ENCODE measurements around the gene NME1. TPM values are rescaled to one million over a fixed set of nuclear protein-coding genes. Genes with fewer than 3 reads are reported as not detected.
A peak's percentile ranks its signal among the peaks of the same experiment; 100 is the strongest.

Gene NME1
- total and polyA plus RNA-seq, 9 of the 15 experiments (the other 6 are each of a cell fraction or from before 2014, with no cell fraction given), result 449 to 1,588 (median 604) TPM

- TF ChIP-seq HBP1 (CRISPR knock-in tag; IDR thresholded peaks at IDR 0.05), result no peak
- peak; percentile 38 for TF ChIP-seq ASH1L (IDR thresholded peaks at IDR 0.05; ENCODE audit: borderline replicate concordance, low read depth, partially characterized antibody)
- no peak for TF ChIP-seq POU5F1 (IDR thresholded peaks at IDR 0.05; ENCODE audit: borderline replicate concordance, low read depth, low read length, partially characterized antibody)
- TF ChIP-seq PCBP1 (IDR thresholded peaks at IDR 0.05; ENCODE audit: low read depth, low read length, poor library complexity, severe bottlenecking), result no peak
- no peak for TF ChIP-seq CHAMP1 (IDR thresholded peaks at IDR 0.05)
- TF ChIP-seq KAT2B (IDR thresholded peaks at IDR 0.05; ENCODE audit: low read depth, low read length), result no peak
- TF ChIP-seq NONO (IDR thresholded peaks at IDR 0.05; ENCODE audit: low read depth in 2 of 2, low read length in 1 of 2), result 0 out of 4 replicates have a peak, but pooled peaks of 1 of the 2 experiments have one; percentile 0
- no peak for TF ChIP-seq TAL1 (IDR thresholded peaks at IDR 0.05)
- no peak for TF ChIP-seq PHB (CRISPR knock-in tag; IDR thresholded peaks at IDR 0.05)
- peak; percentile 40; the same call in 1 of the 2 replicates for TF ChIP-seq SNIP1 (IDR thresholded peaks at IDR 0.05; ENCODE audit: low read depth)
- TF ChIP-seq TBP (optimal IDR thresholded peaks at IDR 0.05; ENCODE audit: low read depth, low read length), result peak; percentile 74
- no peak for TF ChIP-seq TCFL5 (CRISPR knock-in tag; conservative IDR thresholded peaks at IDR 0.05)
- no peak for TF ChIP-seq ARID2 (IDR thresholded peaks at IDR 0.05)
- TF ChIP-seq TFAP4 (CRISPR knock-in tag; IDR thresholded peaks at IDR 0.05; ENCODE audit: borderline replicate concordance), result no peak
- TF ChIP-seq FOXK2 (conservative IDR thresholded peaks at IDR 0.05 in 1 of 2, IDR thresholded peaks at IDR 0.05 in 1 of 2; ENCODE audit: low read depth in 2 of 2), result peak; percentile 45 to 80; a peak in 3 of 4 replicates
- no peak for TF ChIP-seq RUNX1 (IDR thresholded peaks at IDR 0.05; ENCODE audit: low read depth)
- TF ChIP-seq CCAR2 (IDR thresholded peaks at IDR 0.05; ENCODE audit: low read depth, low read length), result no peak
- TF ChIP-seq PATZ1 (CRISPR knock-in tag; IDR thresholded peaks at IDR 0.05; ENCODE audit: borderline replicate concordance), result no peak
- peak; percentile 65; the same call in 1 of the 2 replicates for TF ChIP-seq PHF8 (IDR thresholded peaks at IDR 0.05; ENCODE audit: borderline replicate concordance, low read length)
- TF ChIP-seq CGGBP1 (CRISPR knock-in tag; IDR thresholded peaks at IDR 0.05), result no peak
Measured at GRCh38 chr17:51120739-51121619, 32.4 kb upstream of the NME1 start, which contains the start of gene SPAG9 (continued).

All from K562 (cell line).